HG02852 (cell line): ENCODE results near the gene HOXD10.

Experiments used
- ATAC-seq: cut with Tn5 transposase; IDR thresholded peaks from one replicate; pipeline ENCODE4 v1.9.1; 2021; ENCODE audit warnings: mild to moderate bottlenecking, moderate library complexity; ENCODE audit not compliant: unreplicated experiment

HOXD10 gene

GRCh38 chr2:176132205-176133171 lies 15.9 kb downstream of the HOXD10 start:
- ATAC-seq: no peak

DNA sequence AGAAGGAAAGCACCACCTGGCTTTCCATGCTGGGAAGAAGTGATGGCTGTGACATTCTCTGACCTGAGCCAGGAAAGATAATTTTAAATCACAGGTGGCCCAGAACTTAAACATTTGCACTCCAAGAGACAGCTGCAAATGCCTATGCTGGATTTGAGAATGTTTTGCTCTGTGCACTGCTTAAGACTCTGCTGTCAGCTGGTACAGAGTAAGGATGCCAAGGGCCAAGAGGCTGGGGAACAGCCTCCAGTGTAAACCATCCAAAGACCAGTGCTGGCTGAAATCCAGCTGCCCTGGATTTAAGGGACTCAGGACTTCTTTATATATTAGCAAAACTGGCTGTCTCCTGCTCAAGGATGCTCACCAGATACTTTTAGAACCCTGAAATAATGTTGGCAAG lies 16.8 kb downstream of the HOXD10 start:
- ATAC-seq: no peak

DNA sequence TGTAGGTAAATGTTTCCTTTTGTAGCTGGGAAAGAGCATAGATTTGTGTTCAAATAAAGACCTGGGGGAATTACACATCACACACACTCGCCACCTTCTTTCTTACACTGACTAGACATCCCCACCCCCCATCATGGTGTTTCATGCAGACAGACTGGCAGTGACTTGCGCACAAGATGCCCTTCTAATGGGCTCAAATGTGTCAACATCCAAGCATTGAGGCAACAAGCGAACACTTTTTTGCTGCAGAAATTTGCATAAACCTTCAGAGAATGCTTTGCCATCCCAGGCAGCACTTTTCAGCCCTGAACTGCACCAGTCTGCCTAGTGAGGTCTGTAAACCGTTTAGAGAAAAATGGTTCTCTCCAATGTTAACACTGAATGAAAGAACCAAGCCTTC lies 17.5 kb downstream of the HOXD10 start:
- ATAC-seq: no peak

- no peak for ATAC-seq
Observed at GRCh38 chr2:176135035-176135440, 18.5 kb downstream of the HOXD10 start.

DNA sequence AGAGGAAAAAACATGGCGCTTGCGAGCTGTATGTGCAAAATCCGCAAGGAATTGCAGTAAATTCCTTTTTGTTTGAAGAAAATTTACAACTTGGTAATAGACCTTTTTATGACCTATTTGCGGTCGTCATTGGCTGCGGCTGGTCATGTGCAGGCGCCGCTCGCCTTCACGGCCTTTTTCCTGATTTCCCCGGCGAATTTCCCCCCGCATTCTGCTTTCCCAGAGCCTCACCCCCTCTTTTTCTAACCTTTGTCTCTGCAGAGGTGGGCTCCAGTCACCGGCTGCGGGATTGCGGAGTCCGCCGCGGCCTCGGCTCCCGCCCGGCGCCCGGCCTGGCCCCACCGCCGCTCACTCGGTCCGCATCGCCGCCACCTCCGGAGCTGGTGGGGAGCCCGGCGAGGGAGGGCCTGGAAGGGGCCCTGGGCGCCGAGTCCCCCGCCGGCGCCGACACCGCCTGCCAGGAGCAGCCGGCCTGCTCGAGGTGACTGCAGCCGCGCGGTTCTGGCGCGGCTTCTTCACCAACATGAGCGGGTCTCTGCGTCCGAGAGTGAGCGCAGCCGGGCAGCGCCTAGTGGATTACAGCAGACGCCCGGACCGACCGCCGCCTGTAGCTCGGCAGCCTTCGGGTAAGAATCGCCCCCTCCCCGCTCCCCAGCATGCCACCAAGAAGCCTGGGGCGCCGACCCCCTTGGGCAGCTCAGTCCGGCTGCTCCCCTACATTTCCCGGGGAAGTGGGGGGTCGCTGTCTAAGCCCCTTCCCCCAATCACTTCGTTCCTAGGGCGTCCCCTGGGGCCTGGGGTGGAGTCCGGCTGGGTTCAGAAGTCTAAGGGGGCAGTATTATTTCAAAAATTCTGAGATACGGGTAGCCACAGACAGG lies 20.0 kb downstream of the HOXD10 start:
- ATAC-seq: no peak

GRCh38 chr2:176137252-176137580 lies 20.6 kb downstream of the HOXD10 start:
- no peak for ATAC-seq

GRCh38 chr2:176137906-176138305 lies 21.3 kb downstream of the HOXD10 start:
- ATAC-seq: no peak

- ATAC-seq: no peak
Observed at GRCh38 chr2:176138526-176138922, 21.9 kb downstream of the HOXD10 start.

DNA sequence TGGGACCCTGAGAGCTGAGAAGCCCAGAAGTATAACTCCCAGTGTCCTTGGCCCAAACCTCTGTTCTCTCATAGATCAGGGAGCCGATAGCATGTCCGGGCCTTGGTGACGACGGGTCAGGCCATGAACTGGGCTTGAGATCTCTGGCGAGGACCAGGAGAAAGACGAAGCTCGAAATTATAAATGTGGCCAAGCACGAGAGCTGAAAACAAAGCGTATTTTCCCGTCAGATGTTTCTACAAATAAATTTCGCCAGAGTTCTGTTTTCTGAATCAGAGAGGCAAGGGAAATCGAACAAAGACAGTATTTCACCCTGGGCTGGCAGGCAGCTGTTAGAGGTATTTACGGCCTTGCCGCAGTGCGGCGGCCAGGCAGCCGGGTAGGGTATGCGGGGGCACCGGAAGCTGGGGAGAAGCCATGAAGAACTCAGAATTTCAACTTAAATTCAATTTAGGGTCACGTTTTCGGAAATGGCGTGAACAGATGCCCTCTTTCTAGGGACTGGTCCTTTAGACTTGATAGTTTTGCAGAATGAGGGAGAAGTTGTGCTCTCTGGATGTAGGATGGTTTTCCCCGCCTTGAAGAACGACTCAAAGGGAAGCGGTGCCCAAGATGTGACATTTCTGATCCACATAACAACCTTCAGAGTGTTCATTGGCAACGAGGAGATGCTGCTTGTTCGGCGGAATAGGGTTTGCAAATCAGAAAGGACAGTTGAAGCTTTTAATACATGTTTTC lies 22.5 kb downstream of the HOXD10 start:
- no peak for ATAC-seq

DNA sequence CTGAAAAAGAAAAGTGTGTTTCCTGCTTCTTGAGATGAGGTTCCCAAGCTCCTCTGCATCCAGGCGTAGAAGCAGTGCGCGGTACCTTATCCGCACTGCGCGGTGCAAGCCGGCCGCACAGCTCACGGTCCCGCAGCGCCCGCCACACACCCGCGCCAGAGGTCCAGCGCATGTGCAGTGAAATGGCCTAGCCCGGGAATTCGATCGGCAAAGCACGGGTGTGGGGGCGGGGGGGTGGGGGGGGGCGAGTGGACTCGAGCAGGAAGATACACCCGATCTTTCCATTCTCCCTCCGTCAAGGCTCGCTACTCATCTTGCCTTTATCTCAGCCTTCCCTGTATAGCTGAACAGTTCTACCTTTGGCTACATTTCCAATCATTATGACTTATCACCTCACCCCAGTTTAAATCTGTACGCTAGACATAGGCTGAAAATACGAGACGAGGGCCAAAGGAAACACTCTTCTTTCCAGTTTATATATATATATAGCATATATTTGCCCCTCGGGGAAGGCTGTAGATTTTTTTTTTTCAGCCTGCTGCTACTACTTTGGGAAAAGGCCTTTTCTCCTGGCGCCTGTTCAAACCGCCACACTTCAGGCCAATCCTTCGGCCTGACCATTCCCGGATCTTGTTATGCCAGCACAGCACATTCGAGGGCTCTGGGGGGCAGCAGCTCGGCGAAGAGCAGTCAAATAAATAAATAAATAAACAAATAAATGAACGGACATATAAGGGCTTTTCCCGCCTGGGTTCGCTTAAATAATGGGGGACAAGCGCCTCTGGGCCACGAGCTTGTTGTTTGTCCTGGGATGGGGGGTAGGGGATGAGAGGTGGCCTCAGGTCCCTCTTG lies 23.3 kb downstream of the HOXD10 start:
- no peak for ATAC-seq

- ATAC-seq: peak; percentile 94
Observed at GRCh38 chr2:176140513-176141317, 24.1 kb downstream of the HOXD10 start.

DNA sequence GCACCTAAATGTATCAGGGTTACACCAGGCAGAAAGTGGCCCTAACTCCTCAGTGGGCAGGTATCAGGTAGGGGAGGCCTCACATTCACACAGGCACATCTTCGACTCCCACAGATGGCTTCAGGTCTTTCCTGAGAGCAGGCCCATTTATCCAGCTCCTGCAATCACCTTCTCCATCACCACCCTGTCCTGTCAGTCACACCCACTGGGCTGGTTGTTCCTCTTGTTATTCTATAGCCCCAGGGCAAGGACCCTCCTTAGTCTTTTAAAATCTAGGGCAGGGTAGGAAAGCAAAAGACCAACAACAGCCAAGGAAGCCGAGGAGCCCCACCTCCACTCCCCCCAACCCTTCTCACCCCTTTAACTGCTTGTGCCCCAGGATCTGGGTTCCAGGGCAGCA lies 25.7 kb downstream of the HOXD10 start:
- ATAC-seq: no peak

DNA sequence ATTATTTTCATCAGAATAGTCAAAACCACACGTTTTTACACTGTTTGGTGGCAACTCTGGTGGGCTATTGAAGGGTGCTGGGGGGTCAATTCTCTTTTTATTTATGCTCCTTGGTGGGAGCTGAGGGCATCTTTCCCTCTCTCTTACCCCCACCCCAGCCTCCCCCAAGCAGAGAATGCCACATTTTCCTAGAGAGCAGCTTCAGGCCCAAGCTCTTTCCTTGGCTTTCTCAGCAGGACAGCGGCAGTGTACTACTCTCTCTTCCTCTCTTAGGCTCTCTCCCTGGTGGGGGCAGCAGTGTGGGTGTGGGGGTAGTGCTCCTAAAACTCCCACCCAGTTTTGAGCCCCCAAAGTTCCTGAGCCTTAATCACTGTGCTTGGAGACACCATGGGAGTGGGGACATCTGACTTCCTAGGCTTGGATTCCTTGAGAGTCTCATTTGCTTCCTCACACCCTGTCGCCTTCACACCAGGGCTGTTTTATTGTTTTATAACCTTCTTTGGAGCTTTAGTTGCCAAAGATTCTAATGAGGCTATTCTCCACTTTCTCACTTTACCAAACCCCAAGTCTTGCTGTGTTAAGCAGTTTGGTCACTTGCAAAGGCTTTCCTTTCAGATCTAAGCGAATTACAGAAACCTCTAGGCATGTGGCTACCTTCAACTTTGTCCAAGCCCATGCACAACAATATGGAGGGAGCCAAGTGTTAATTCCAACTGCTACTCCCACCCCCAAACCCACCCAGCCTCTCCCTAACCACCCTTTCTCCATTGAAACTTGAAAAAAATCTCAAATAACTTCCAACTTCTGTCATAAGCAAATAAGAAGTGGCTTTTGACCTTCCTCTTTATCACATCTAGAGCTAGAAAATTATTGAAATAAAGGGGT lies 28.7 kb downstream of the HOXD10 start:
- no peak for ATAC-seq

DNA sequence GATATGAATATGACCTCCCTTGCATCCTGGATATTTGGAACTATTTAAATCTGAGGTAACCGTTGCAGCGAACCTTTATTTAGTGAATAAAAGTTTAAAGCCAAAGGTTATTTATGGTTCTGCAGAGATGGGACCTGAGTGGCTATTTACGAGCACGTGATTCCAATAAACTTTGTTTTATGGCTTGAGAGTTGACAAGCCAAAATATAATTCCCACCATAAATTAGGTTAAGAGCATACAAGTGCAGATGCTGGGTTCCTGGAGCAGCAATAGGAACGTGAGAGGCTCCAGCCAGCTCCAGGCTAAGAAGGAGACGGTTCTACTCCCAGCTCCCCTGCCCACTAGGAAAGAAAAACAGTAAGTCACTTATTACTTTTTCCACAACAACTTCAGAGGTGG lies 29.5 kb downstream of the HOXD10 start:
- no peak for ATAC-seq

DNA sequence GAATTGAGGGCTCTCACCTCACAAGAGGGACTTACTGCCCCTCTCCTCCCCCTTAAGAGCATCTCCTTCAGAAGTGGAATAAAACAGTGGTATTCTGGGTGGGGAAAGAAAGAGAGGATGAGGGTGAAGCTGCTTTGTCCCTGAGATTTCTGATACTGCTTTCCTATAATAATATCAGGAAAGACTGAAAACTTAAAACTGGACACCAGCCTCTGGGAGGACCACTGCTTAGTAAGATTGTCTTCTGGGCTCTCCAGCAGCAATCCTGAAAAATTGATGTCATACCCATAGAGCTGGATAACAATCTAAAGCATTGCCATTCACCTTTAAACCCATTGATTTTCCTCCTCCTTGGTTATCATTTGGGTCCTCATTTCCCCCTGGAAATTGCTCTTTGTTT lies 30.1 kb downstream of the HOXD10 start:
- ATAC-seq: no peak

GRCh38 chr2:176147210-176147799 lies 30.7 kb downstream of the HOXD10 start:
- no peak for ATAC-seq

DNA sequence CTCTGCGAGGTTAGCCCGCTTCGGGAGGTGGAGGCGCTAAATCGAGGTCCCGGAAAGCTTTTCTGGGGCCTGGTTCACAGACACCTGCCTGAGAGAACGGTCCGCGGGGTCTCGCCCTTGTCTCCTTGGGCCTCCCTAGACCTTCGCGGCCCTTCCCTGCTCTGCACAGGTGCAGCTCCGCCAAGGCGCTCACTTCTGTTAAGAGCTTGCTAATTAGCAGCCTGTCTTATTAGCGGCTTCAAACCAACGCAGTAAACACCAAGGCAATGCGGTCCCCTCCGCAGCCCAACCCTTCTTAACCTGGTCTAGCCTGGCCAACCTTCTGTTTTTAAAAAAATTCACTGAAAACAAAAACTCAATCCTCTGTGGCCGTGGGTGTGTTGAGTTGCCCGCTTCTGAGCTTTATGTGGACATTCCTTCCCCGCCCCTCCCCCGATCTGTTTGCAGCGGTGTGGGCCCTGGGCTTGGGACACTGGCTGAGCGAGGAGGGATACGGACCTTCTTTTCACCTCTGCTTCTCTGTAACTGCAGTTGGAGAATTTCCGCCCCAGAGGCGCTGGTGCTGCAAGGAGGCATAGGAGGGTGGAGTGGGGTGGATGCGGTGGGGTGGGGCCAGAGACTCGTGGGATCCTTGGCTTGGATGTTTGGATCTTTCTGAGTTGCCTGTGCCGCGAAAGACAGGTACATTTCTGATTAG lies 31.4 kb downstream of the HOXD10 start:
- no peak for ATAC-seq
